H1 (cell line): ENCODE data around the gene RASEF. TPM values are rescaled to one million over a fixed set of nuclear protein-coding genes. Genes with fewer than 3 reads are reported as not detected.
"Not testable (repeated sequence)": the region's sequence is repeated elsewhere in the genome, so short reads cannot be mapped to it uniquely, and the experiment has no call there.

Experiments
- CTCF ChIA-PET: fragments of 300-600 bp; sonication (Branson Sonifier 250); formaldehyde crosslinking; loops from one replicate; lab custom pipeline; 2021; ENCODE audit not compliant: partially characterized antibody; lab: Charles Lee
- POLR2A ChIA-PET: fragments of 300-600 bp; sonication (Branson Sonifier 250); formaldehyde crosslinking; loops from one replicate; lab custom pipeline; 2021; ENCODE audit warnings: inconsistent platforms; ENCODE audit not compliant: partially characterized antibody; lab: Charles Lee
- DNase-seq, 2 experiments: peaks; one replicate each; pipeline versions ENCODE4 v3.0.0 to v3.0.0-alpha.2; 2010 to 2022; ENCODE audit warnings: low spot score in 2 of 2, low read depth in 1 of 2, mixed read lengths in 1 of 2
- FAIRE-seq: peaks from 2 replicates; lab custom pipeline; 2011; peaks lifted over from hg19 to GRCh38; lab: Jason Lieb, UNC
- H2AFZ ChIP-seq: 2 replicates; pipeline ENCODE4 v1.8.1; 2012; ENCODE audit warnings: low read length, inconsistent platforms
- H2AK5ac ChIP-seq: 2 replicates; pipeline ENCODE4 v1.6.1; 2013; ENCODE audit warnings: low read depth, low read length
- H2BK120ac ChIP-seq: replicated peaks from 2 replicates; pipeline ENCODE3; 2013; ENCODE audit warnings: low read depth, low read length, inconsistent platforms
- H2BK12ac ChIP-seq: 2 replicates; pipeline ENCODE4 v1.6.1; 2013; ENCODE audit warnings: low read depth, low read length
- H2BK15ac ChIP-seq: 2 replicates; pipeline ENCODE4 v1.6.1; 2013; ENCODE audit warnings: low read length
- H2BK20ac ChIP-seq: 2 replicates; pipeline ENCODE4 v1.6.1; 2013; ENCODE audit warnings: low read length
- H2BK5ac ChIP-seq: 2 replicates; pipeline ENCODE4 v1.6.1; 2013; ENCODE audit warnings: low read depth, low read length
- H3K14ac ChIP-seq: 2 replicates; pipeline ENCODE4 v1.6.1; 2013; ENCODE audit warnings: inconsistent platforms; ENCODE audit not compliant: insufficient read length
- H3K18ac ChIP-seq: 2 replicates; pipeline ENCODE4 v1.6.1; 2013; ENCODE audit warnings: low read length; ENCODE audit errors: extremely low read depth
- H3K23ac ChIP-seq: 2 replicates; pipeline ENCODE4 v1.6.1; 2013; ENCODE audit warnings: inconsistent platforms; ENCODE audit not compliant: insufficient read length
- H3K23me2 ChIP-seq: 2 replicates; pipeline ENCODE4 v1.6.1; 2013; ENCODE audit warnings: low read depth, low read length
- H3K27ac ChIP-seq: 2 replicates; pipeline ENCODE4 v1.6.1; 2011; ENCODE audit warnings: low read depth, low read length, inconsistent platforms
- H3K27me3 ChIP-seq, 4 experiments: replicated peaks in 1 of 4; 1 replicate in 1 of 4; 2 replicates in 3 of 4; pipeline versions ENCODE4 v1.6.1 to v1.8.1; 2011 to 2013; ENCODE audit warnings: low read length in 3 of 4, mild to moderate bottlenecking in 3 of 4, inconsistent platforms in 2 of 4, mixed read lengths in 2 of 4, moderate library complexity in 1 of 4; ENCODE audit not compliant: control insufficient read depth in 3 of 4, insufficient read depth in 3 of 4; ENCODE audit errors: extremely low read depth in 1 of 4
- H3K36me3 ChIP-seq, 4 experiments: 2 replicates each; pipeline versions ENCODE4 v1.6.1 to v1.8.1; 2011 to 2013; ENCODE audit warnings: mild to moderate bottlenecking in 4 of 4, low read length in 3 of 4, moderate library complexity in 2 of 4, control low read depth in 1 of 4, inconsistent platforms in 1 of 4; ENCODE audit not compliant: insufficient read depth in 4 of 4, control insufficient read depth in 2 of 4
- H3K4ac ChIP-seq: replicated peaks from 2 replicates; pipeline ENCODE3; 2013; ENCODE audit warnings: low read length, low read depth, mixed read lengths, inconsistent platforms; ENCODE audit not compliant: insufficient read length
- H3K4me1 ChIP-seq, 4 experiments: replicated peaks in 1 of 4; 1 replicate in 1 of 4; 2 replicates in 3 of 4; pipeline versions ENCODE4 v1.6.1 to v1.8.1; 2011 to 2013; ENCODE audit warnings: low read length in 3 of 4, inconsistent platforms in 2 of 4, mixed read lengths in 1 of 4; ENCODE audit not compliant: insufficient read depth in 4 of 4, control insufficient read depth in 3 of 4
- H3K4me2 ChIP-seq, 2 experiments: 2 replicates each; pipeline versions ENCODE4 v1.6.1 to v1.8.1; 2011 to 2013; ENCODE audit warnings: low read depth in 2 of 2, low read length in 2 of 2, control low read depth in 1 of 2, inconsistent platforms in 1 of 2, mild to moderate bottlenecking in 1 of 2; ENCODE audit not compliant: insufficient read depth in 1 of 2
- H3K4me3 ChIP-seq, 4 experiments: fragments of 200-600, 300-600 bp in 1 of 4; sonication (generic), shearing (Covaris generic), sonication (Bioruptor Twin) in 1 of 4; 2 replicates each; pipeline versions ENCODE4 v1.5.1 to v1.8.1; 2011 to 2016; ENCODE audit warnings: low read length in 4 of 4, low read depth in 3 of 4, control low read depth in 2 of 4, inconsistent platforms in 2 of 4, mild to moderate bottlenecking in 2 of 4, mixed read lengths in 1 of 4, moderate library complexity in 1 of 4; ENCODE audit not compliant: insufficient read depth in 2 of 4; ENCODE audit errors: extremely low read depth in 1 of 4
- H3K56ac ChIP-seq: replicated peaks from 2 replicates; pipeline ENCODE3; 2013; ENCODE audit warnings: low read depth, mild to moderate bottlenecking, mixed read lengths, low read length, inconsistent platforms; ENCODE audit not compliant: insufficient read length
- H3K79me1 ChIP-seq: 2 replicates; pipeline ENCODE4 v1.6.1; 2013; ENCODE audit warnings: low read depth, low read length, control low read depth
- H3K79me2 ChIP-seq, 2 experiments: 2 replicates each; pipeline versions ENCODE4 v1.6.1 to v1.8.1; 2012 to 2013; ENCODE audit warnings: low read length in 2 of 2, mild to moderate bottlenecking in 2 of 2, inconsistent platforms in 1 of 2; ENCODE audit not compliant: insufficient read depth in 2 of 2, control insufficient read depth in 1 of 2
- H3K9ac ChIP-seq, 4 experiments: replicated peaks in 1 of 4; 1 replicate in 1 of 4; 2 replicates in 3 of 4; pipeline versions ENCODE4 v1.6.1 to v1.8.1; 2011 to 2013; ENCODE audit warnings: low read depth in 3 of 4, low read length in 3 of 4, control low read depth in 2 of 4, mild to moderate bottlenecking in 2 of 4, moderate library complexity in 2 of 4, inconsistent platforms in 1 of 4; ENCODE audit errors: extremely low read depth in 1 of 4
- H3K9me3 ChIP-seq, 2 experiments: 2 replicates each; pipeline versions ENCODE4 v1.6.1 to v1.8.1; 2012 to 2013; ENCODE audit warnings: mild to moderate bottlenecking in 2 of 2, moderate library complexity in 2 of 2, control low read depth in 1 of 2, inconsistent platforms in 1 of 2, low read depth in 1 of 2, low read length in 1 of 2, mixed read lengths in 1 of 2; ENCODE audit not compliant: insufficient read depth in 2 of 2
- H4K20me1 ChIP-seq, 2 experiments: replicated peaks in 1 of 2; 2 replicates each; pipeline versions ENCODE3 to v1.8.1; 2011 to 2013; ENCODE audit warnings: inconsistent platforms in 2 of 2, low read length in 2 of 2, mild to moderate bottlenecking in 1 of 2; ENCODE audit not compliant: insufficient read depth in 2 of 2, control insufficient read depth in 1 of 2
- H4K5ac ChIP-seq: 2 replicates; pipeline ENCODE4 v1.6.1; 2013; ENCODE audit warnings: low read length, low read depth, mixed read lengths, inconsistent platforms; ENCODE audit not compliant: insufficient read length
- H4K8ac ChIP-seq: 2 replicates; pipeline ENCODE4 v1.8.0; 2013; ENCODE audit warnings: mild to moderate bottlenecking, moderate library complexity, low read length, inconsistent platforms; ENCODE audit not compliant: insufficient read depth; ENCODE audit errors: extremely low read depth
- H4K91ac ChIP-seq: replicated peaks from 2 replicates; pipeline ENCODE3; 2013; ENCODE audit warnings: low read length, mixed read lengths, inconsistent platforms; ENCODE audit not compliant: insufficient read length
- WGBS, 2 experiments: shearing (Covaris generic) in 1 of 2; methylation state at CpG; one replicate each; pipeline versions ENCODE4 v1.1.6 to v1.1.7; 2013 to 2015; ENCODE audit warnings: low lambda C conversion rate in 2 of 2, mixed read lengths in 2 of 2, inconsistent platforms in 1 of 2, low coverage in 1 of 2, missing lambda C conversion rate in 1 of 2; ENCODE audit not compliant: insufficient replicate concordance in 2 of 2, insufficient coverage in 1 of 2, insufficient read length in 1 of 2; ENCODE audit errors: extremely low coverage in 1 of 2, missing lambda C conversion rate in 1 of 2; 5-methylcytosine and 5-hydroxymethylcytosine counted together
- polyA plus RNA-seq, 7 experiments: library from polyadenylated mRNA; depleted of rRNA in 3 of 7; stranded (reverse) in 5 of 7; unstranded in 2 of 7; fragments of >200 nt in 5 of 7; fragments of 200-250 nt in 2 of 7; gene quantifications; 1 replicate in 5 of 7; 2 replicates in 1 of 7; 4 replicates in 1 of 7; pipeline versions ENCODE4 v1.2.1 to v1.2.3, GENCODE V29; 2011 to 2013; ENCODE audit warnings: missing spikeins in 2 of 7, mixed read lengths in 2 of 7
- total RNA-seq: library from RNA; stranded (reverse); fragmentation: NEBNext Ultra II Directional; extraction: Animal tissue kit (Norgen Biotek cat#: 25700); gene quantifications from 2 replicates; pipeline ENCODE4 v1.2.1, GENCODE V29; 2021

The RASEF gene
- total and polyA plus RNA-seq, 2 of the 8 experiments (the other 6 are each of a cell fraction or from before 2014, with no cell fraction given), result 1.1 to 4.6 TPM

- WGBS, 2 experiments, result 93% methylated on average over 7 of the region's 7 CpGs; no CpG with 5 or more reads in 1 of the 2 experiments
- not testable (repeated sequence) for FAIRE-seq, H4K8ac ChIP-seq
Observed at GRCh38 chr9:83075932-83076331, 13.0 kb upstream of the RASEF start.

More at GRCh38 chr9:83075932-83076331, 13.0 kb upstream of the RASEF start:
- H3K56ac ChIP-seq, H3K79me2 ChIP-seq, POLR2A ChIA-PET, H3K4me1 ChIP-seq, H2BK12ac ChIP-seq, H3K18ac ChIP-seq, H3K23me2 ChIP-seq, H3K27ac ChIP-seq, H4K20me1 ChIP-seq, DNase-seq, H2BK5ac ChIP-seq, H3K14ac ChIP-seq, H3K9ac ChIP-seq, H3K79me1 ChIP-seq, H3K23ac ChIP-seq, H3K4ac ChIP-seq, H3K4me3 ChIP-seq, H3K27me3 ChIP-seq, H4K91ac ChIP-seq, H2AFZ ChIP-seq, H3K4me2 ChIP-seq, H2BK15ac ChIP-seq, H2BK20ac ChIP-seq, H4K5ac ChIP-seq, H3K36me3 ChIP-seq, H3K9me3 ChIP-seq, H2BK120ac ChIP-seq, H2AK5ac ChIP-seq: not testable (repeated sequence)
- CTCF ChIA-PET, result interaction anchor here (0.6 to 1.6 kb wide), 3 partner anchors 13 to 521 kb away, joined by 3 to 4 read pairs (median 4); partner anchors contain the start of gene RASEF
